Stimulated activated CD4-positive, alpha-beta T cell treated with anti-CD3 and anti-CD28 coated beads, Interleukin-2, amount 100 ng/mL, for 48 hours (primary cell): ENCODE results near the gene STK32A.
"Not testable (repeated sequence)": the region's sequence is repeated elsewhere in the genome, so short reads cannot be mapped to it uniquely, and the experiment has no call there.

Experiments used
- DNase-seq, 2 donors: peaks; one replicate each; pipeline ENCODE4 v3.0.0-alpha.2; 2020

The STK32A gene

GRCh38 chr5:147348451-147348850 is 113.6 kb downstream of the STK32A start:
- DNase-seq, result no peak

GRCh38 chr5:147349241-147349640 is 114.4 kb downstream of the STK32A start:
- no peak for DNase-seq

- DNase-seq, result no peak
Measured at GRCh38 chr5:147359101-147359500, 124.3 kb downstream of the STK32A start.

GRCh38 chr5:147359581-147359980 is 124.8 kb downstream of the STK32A start:
- no peak for DNase-seq

GRCh38 chr5:147360816-147361215 is 126.0 kb downstream of the STK32A start:
- no peak for DNase-seq

GRCh38 chr5:147361441-147362175 is 126.8 kb downstream of the STK32A start:
- DNase-seq, result no peak

GRCh38 chr5:147367381-147367780 is 132.6 kb downstream of the STK32A start:
- DNase-seq, result not testable (repeated sequence)

GRCh38 chr5:147369742-147370374 is 135.0 kb downstream of the STK32A start:
- no peak for DNase-seq

- DNase-seq, result no peak
Measured at GRCh38 chr5:147371290-147371689, 136.5 kb downstream of the STK32A start.

GRCh38 chr5:147372191-147372590 is 137.4 kb downstream of the STK32A start:
- DNase-seq, result no peak

GRCh38 chr5:147373328-147373727 is 138.5 kb downstream of the STK32A start:
- DNase-seq, result no peak

- DNase-seq, result no peak
Measured at GRCh38 chr5:147375151-147375550, 140.3 kb downstream of the STK32A start.

- DNase-seq, result no peak
Measured at GRCh38 chr5:147377682-147378081, 142.9 kb downstream of the STK32A start.

GRCh38 chr5:147381555-147381954 is 146.7 kb downstream of the STK32A start:
- no peak for DNase-seq

GRCh38 chr5:147382776-147383175 is 147.9 kb downstream of the STK32A start:
- no peak for DNase-seq

GRCh38 chr5:147384346-147385193 is 149.7 kb downstream of the STK32A start:
- DNase-seq, result no peak

GRCh38 chr5:147387109-147387508 is 152.3 kb downstream of the STK32A start:
- DNase-seq, result no peak

- no peak for DNase-seq
Measured at GRCh38 chr5:147388184-147389108, 153.6 kb downstream of the STK32A start.

- no peak for DNase-seq
Measured at GRCh38 chr5:147390654-147391225, 155.9 kb downstream of the STK32A start.

- no peak for DNase-seq
Measured at GRCh38 chr5:147391781-147392180, 157.0 kb downstream of the STK32A start.

- no peak for DNase-seq
Measured at GRCh38 chr5:147393874-147394672, 159.2 kb downstream of the STK32A start.
